Effector memory CD4-positive, alpha-beta T cell (primary cell): Measurements from ENCODE around the gene RAMP1.
A peak's percentile ranks its signal among the peaks of the same experiment; 100 is the strongest.
"Not testable (repeated sequence)": the region's sequence is repeated elsewhere in the genome, so short reads cannot be mapped to it uniquely, and the experiment has no call there.

Source experiments
- DNase-seq, 3 donors: peaks; one replicate each; pipeline ENCODE4 v3.0.0-alpha.2; 2020
- H3K27ac ChIP-seq: 2 replicates; pipeline ENCODE4 v1.7.0; 2013; ENCODE audit warnings: mild to moderate bottlenecking, low read length, moderate library complexity; ENCODE audit not compliant: insufficient read depth, poor library complexity, severe bottlenecking
- H3K27me3 ChIP-seq: replicated peaks from 2 replicates; pipeline ENCODE4 v1.7.0; 2013; ENCODE audit warnings: mild to moderate bottlenecking, low read length; ENCODE audit not compliant: insufficient read depth, control insufficient read depth, poor library complexity, severe bottlenecking
- H3K36me3 ChIP-seq: 2 replicates; pipeline ENCODE4 v1.7.0; 2013; ENCODE audit warnings: mild to moderate bottlenecking, low read length, moderate library complexity; ENCODE audit not compliant: control insufficient read depth, insufficient read depth
- H3K4me1 ChIP-seq: 2 replicates; pipeline ENCODE4 v1.7.0; 2013; ENCODE audit warnings: low read length, mild to moderate bottlenecking; ENCODE audit not compliant: control insufficient read depth, insufficient read depth, poor library complexity, severe bottlenecking
- H3K4me3 ChIP-seq: 2 replicates; pipeline ENCODE4 v1.7.0; 2013; ENCODE audit warnings: low read length, low read depth, mild to moderate bottlenecking; ENCODE audit not compliant: insufficient read depth, poor library complexity, severe bottlenecking
- H3K9me3 ChIP-seq: 2 replicates; pipeline ENCODE4 v1.7.0; 2013; ENCODE audit warnings: mild to moderate bottlenecking, low read length, moderate library complexity; ENCODE audit not compliant: control insufficient read depth

The RAMP1 gene

DNA sequence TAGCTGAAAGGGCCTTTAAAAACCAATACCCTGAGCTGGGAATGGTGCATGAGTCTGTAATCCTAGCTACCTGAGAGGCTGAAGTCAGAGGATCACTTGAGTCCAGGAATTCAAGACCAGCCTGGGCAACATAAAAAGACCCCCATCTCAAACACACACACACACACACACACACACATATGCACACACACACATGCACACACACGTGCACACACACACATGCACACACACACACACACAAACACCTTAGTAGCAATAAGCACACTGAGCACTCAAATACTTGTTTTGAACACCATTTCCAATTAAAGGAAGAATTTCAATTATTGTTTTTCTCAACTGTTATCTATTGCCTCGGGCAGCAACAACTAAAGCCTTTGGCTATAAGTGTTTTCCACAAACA is 81.8 kb downstream of the RAMP1 start:
- H3K27me3 ChIP-seq, result no peaks in the 10 kb centered on the region
- peaks cover 5% of the 10 kb centered on the region for H3K9me3 ChIP-seq
- no peak for DNase-seq
- no peaks in the 10 kb centered on the region for H3K36me3 ChIP-seq
- H3K4me3 ChIP-seq, result no peak overlapping the region
- peaks cover 40% of the 10 kb centered on the region for H3K4me1 ChIP-seq
- H3K27ac ChIP-seq, result no peak overlapping the region

DNA sequence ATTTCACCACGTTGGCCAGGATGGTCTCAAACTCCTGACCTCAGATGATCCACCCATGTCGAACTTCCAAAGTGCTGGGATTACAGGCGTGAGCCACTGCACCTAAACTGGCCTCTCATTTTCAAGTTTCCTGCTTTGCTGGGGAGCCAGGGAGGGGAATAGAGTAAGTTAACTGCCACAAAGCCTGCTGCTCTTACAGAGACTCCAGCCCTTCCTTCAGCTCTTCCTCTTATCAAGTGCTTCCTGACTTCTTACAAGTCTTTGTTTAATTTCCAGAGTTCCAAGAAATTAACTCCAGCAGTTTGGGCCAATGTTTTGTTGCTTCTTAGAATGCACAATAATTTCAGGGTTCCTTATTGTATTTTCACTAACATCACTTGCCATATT is 83.1 kb downstream of the RAMP1 start:
- no peak overlapping the region for H3K4me3 ChIP-seq
- H3K9me3 ChIP-seq, result peaks cover 5% of the 10 kb centered on the region
- peaks cover 40% of the 10 kb centered on the region for H3K4me1 ChIP-seq
- DNase-seq, result no peak
- H3K27ac ChIP-seq, result no peak overlapping the region
- H3K36me3 ChIP-seq, result no peaks in the 10 kb centered on the region
- no peaks in the 10 kb centered on the region for H3K27me3 ChIP-seq

GRCh38 chr2:237943395-237944094 is 84.1 kb downstream of the RAMP1 start:
- DNase-seq, result no peak
- H3K4me1 ChIP-seq, result peaks cover 40% of the 10 kb centered on the region
- peaks cover 5% of the 10 kb centered on the region for H3K9me3 ChIP-seq
- no peak overlapping the region for H3K4me3 ChIP-seq
- no peaks in the 10 kb centered on the region for H3K27me3 ChIP-seq
- no peak overlapping the region for H3K27ac ChIP-seq
- no peaks in the 10 kb centered on the region for H3K36me3 ChIP-seq

DNA sequence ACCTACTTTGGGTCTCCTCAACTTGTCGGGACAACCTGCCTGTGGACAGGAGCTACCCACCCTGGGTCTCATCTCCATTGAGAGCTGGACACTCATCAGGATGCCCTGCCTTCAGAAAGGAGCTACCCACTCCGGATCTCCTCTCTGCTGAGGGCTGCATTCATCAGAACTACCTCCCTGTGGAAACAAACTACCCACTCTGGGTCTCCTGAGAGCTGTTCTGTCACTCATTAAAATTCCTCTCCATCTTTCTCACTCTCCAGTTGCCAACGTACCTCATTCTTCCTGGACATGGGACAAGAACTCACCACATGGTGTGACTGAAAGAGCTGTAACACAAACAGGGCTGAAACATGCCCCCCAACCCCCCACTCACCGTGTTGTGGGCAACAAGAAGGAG is 84.9 kb downstream of the RAMP1 start:
- no peak for DNase-seq
- H3K9me3 ChIP-seq, result peaks cover 5% of the 10 kb centered on the region
- peaks cover 38% of the 10 kb centered on the region for H3K4me1 ChIP-seq
- H3K36me3 ChIP-seq, result no peaks in the 10 kb centered on the region
- H3K27me3 ChIP-seq, result no peaks in the 10 kb centered on the region
- H3K4me3 ChIP-seq, result no peak overlapping the region
- no peak overlapping the region for H3K27ac ChIP-seq

- peaks cover 23% of the 10 kb centered on the region for H3K4me1 ChIP-seq
- no peaks in the 10 kb centered on the region for H3K36me3 ChIP-seq
- H3K27me3 ChIP-seq, result no peaks in the 10 kb centered on the region
- H3K27ac ChIP-seq, result no peak overlapping the region
- no peak overlapping the region for H3K4me3 ChIP-seq
- peaks cover 5% of the 10 kb centered on the region for H3K9me3 ChIP-seq
- DNase-seq, result no peak
Observed at GRCh38 chr2:237946423-237946822, 87.0 kb downstream of the RAMP1 start.

GRCh38 chr2:237951354-237951753 is 91.9 kb downstream of the RAMP1 start:
- not testable (repeated sequence) for H3K4me3 ChIP-seq, H3K4me1 ChIP-seq, H3K9me3 ChIP-seq, DNase-seq, H3K27ac ChIP-seq, H3K27me3 ChIP-seq, H3K36me3 ChIP-seq

GRCh38 chr2:237951878-237952277 is 92.5 kb downstream of the RAMP1 start:
- H3K9me3 ChIP-seq, result no peaks in the 10 kb centered on the region
- no peak for DNase-seq
- H3K4me1 ChIP-seq, result peaks cover 9% of the 10 kb centered on the region
- H3K27me3 ChIP-seq, result peaks cover 9% of the 10 kb centered on the region
- no peaks in the 10 kb centered on the region for H3K36me3 ChIP-seq
- no peak overlapping the region for H3K27ac ChIP-seq
- H3K4me3 ChIP-seq, result no peak overlapping the region

- H3K9me3 ChIP-seq, result no peaks in the 10 kb centered on the region
- H3K27ac ChIP-seq, result no peak overlapping the region
- H3K4me3 ChIP-seq, result no peak overlapping the region
- H3K36me3 ChIP-seq, result no peaks in the 10 kb centered on the region
- DNase-seq, result no peak
- peaks cover 9% of the 10 kb centered on the region for H3K4me1 ChIP-seq
- H3K27me3 ChIP-seq, result peaks cover 9% of the 10 kb centered on the region
Observed at GRCh38 chr2:237952851-237953250, 93.4 kb downstream of the RAMP1 start.

GRCh38 chr2:237955640-237956401 is 96.4 kb downstream of the RAMP1 start:
- no peaks in the 10 kb centered on the region for H3K9me3 ChIP-seq
- H3K4me1 ChIP-seq, result peaks cover 9% of the 10 kb centered on the region
- no peak for DNase-seq
- no peak overlapping the region for H3K27ac ChIP-seq
- peak overlapping the region; percentile 55 for H3K4me3 ChIP-seq
- no peaks in the 10 kb centered on the region for H3K36me3 ChIP-seq
- H3K27me3 ChIP-seq, result peaks cover 9% of the 10 kb centered on the region

DNA sequence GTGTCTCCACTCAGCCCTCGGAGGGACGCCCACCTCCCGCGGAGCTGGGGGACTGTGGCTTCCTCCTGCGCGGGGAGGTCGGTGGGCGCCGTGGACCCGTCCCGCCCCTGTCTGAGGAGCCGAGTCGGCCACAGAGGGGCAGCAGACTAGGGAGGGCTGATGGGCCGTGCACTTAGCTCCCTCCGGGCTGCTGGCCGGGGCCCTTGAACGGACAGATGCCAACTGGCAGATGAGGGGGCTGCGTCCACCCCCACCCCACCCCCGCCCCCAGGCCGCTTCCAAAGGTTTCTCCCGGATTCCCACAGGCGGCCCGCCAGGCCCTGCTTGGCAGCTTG is 96.9 kb downstream of the RAMP1 start:
- Histone ChIP-seq H3K27ac (no peak overlapping the region), H3K27me3 (peaks cover 9% of the 10 kb centered on the region), H3K4me3 (peak overlapping the region; percentile 55), H3K4me1 (peaks cover 9% of the 10 kb centered on the region), H3K9me3 (no peaks in the 10 kb centered on the region), H3K36me3 (no peaks in the 10 kb centered on the region)
- no peak for DNase-seq
